Measurements from ENCODE around the gene NUP107.
A peak's percentile ranks its signal among the peaks of the same experiment; 100 is the strongest.

The NUP107 gene

GRCh38 chr12:68745904-68746571 is 59.3 kb downstream of the NUP107 start, which contains the start of gene SLC35E3:
TSS of gene SLC35E3 (plus strand) at chr12:68746176. CDS start at chr12:68746378, 202 bp downstream.
- peak; percentile 17 for DNase-seq (ENCODE audit: low read depth, low spot score)
- H3K4me3 ChIP-seq (ENCODE audit: low read depth, low read length) = peak within 1 kb of the TSS; percentile 83
- ChIA-PET POLR2A (interaction anchor here (1.6 to 1.9 kb wide), 3 partner anchors 62 to 67 kb away, joined by 5 to 10 read pairs (median 7); partner anchors contain the start of gene MDM2), CTCF (interaction anchor here (1.0 to 1.8 kb wide), 4 partner anchors 11 to 84 kb away, joined by 3 to 9 read pairs (median 3); partner anchors contain the start of gene MDM2)
- TF ChIP-seq, protein P1, sequence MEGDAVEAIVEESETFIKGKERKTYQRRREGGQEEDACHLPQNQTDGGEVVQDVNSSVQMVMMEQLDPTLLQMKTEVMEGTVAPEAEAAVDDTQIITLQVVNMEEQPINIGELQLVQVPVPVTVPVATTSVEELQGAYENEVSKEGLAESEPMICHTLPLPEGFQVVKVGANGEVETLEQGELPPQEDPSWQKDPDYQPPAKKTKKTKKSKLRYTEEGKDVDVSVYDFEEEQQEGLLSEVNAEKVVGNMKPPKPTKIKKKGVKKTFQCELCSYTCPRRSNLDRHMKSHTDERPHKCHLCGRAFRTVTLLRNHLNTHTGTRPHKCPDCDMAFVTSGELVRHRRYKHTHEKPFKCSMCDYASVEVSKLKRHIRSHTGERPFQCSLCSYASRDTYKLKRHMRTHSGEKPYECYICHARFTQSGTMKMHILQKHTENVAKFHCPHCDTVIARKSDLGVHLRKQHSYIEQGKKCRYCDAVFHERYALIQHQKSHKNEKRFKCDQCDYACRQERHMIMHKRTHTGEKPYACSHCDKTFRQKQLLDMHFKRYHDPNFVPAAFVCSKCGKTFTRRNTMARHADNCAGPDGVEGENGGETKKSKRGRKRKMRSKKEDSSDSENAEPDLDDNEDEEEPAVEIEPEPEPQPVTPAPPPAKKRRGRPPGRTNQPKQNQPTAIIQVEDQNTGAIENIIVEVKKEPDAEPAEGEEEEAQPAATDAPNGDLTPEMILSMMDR (IDR thresholded peaks at IDR 0.05; ENCODE audit: insufficient read depth, low read length, missing control alignments) = no peak

- DNase-seq (ENCODE audit: low read depth, low spot score) = no peak
- H3K4me3 ChIP-seq (ENCODE audit: low read depth, low read length) = peak overlapping the region; percentile 83
- ChIA-PET POLR2A (interaction anchor here (0.8 to 1.9 kb wide), 4 partner anchors 18 to 66 kb away, joined by 3 to 10 read pairs (median 6); partner anchors contain the start of gene MDM2), CTCF (interaction anchor here (1.0 to 1.8 kb wide), 4 partner anchors 11 to 84 kb away, joined by 3 to 9 read pairs (median 3); partner anchors contain the start of gene MDM2)
- TF ChIP-seq, protein P1 (IDR thresholded peaks at IDR 0.05; ENCODE audit: insufficient read depth, low read length, missing control alignments) = no peak
Observed at GRCh38 chr12:68746572-68747180, 59.9 kb downstream of the NUP107 start.

GRCh38 chr12:68749443-68749842 is 62.7 kb downstream of the NUP107 start:
- POLR2A ChIA-PET = no interaction called here
- no peak for DNase-seq (ENCODE audit: low read depth, low spot score)
- TF ChIP-seq, protein P1 (IDR thresholded peaks at IDR 0.05; ENCODE audit: insufficient read depth, low read length, missing control alignments) = no peak
- CTCF ChIA-PET = interaction anchor here (0.6 kb wide), 1 partner anchor 13 kb away, joined by 3 read pairs; no protein-coding TSS in a partner anchor
- no peak overlapping the region for H3K4me3 ChIP-seq (ENCODE audit: low read depth, low read length)

- no peak for DNase-seq (ENCODE audit: low read depth, low spot score)
- POLR2A ChIA-PET = no interaction called here
- no peak overlapping the region for H3K4me3 ChIP-seq (ENCODE audit: low read depth, low read length)
- TF ChIP-seq, protein P1 (IDR thresholded peaks at IDR 0.05; ENCODE audit: insufficient read depth, low read length, missing control alignments) = no peak
- CTCF ChIA-PET = no interaction called here
Observed at GRCh38 chr12:68749861-68750260, 63.1 kb downstream of the NUP107 start.

DNA sequence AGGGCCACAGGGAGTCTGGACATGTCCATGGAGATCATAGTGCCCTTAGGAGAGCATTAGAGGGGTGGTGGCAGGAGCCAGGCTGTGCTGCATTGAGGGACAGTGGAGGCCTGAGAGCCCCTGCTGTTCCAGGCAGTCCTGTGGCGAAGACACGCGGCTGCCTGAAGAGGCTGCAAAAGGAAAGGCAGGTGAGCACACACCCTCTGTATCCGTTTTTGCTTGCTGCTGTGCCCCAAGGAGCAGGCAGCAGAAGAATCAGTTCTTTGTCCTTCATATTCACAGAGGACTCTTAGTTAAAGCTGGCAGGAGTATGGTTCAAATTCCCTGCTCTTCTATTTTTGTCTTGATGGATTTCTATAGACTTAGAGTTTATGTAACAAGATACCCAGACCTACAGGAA is 63.7 kb downstream of the NUP107 start:
- no peak for DNase-seq (ENCODE audit: low read depth, low spot score)
- TF ChIP-seq, protein P1 (IDR thresholded peaks at IDR 0.05; ENCODE audit: insufficient read depth, low read length, missing control alignments) = no peak
- no peak overlapping the region for H3K4me3 ChIP-seq (ENCODE audit: low read depth, low read length)
- ChIA-PET CTCF (interaction anchor here (0.8 kb wide), 1 partner anchor 13 kb away, joined by 3 read pairs; no protein-coding TSS in a partner anchor), POLR2A (no interaction called here)

Data from AG04449 (cell line).